Panc1 (cell line): ENCODE measurements around the gene TIMELESS.

ENCODE experiments used
- CTCF ChIP-seq: fragments of 450-650 bp; IDR thresholded peaks from 2 replicates; pipeline ENCODE4 v1.5.1; 2017; ENCODE audit warnings: mild to moderate bottlenecking
- POLR2AphosphoS5 ChIP-seq: IDR thresholded peaks from 2 replicates; pipeline ENCODE4 v1.6.1; 2012; ENCODE audit warnings: mild to moderate bottlenecking, low read depth, low read length, moderate library complexity
- SIN3A ChIP-seq: IDR thresholded peaks from 2 replicates; pipeline ENCODE4 v1.6.1; 2012; ENCODE audit warnings: low read depth, mild to moderate bottlenecking, low read length, moderate library complexity, borderline replicate concordance; ENCODE audit not compliant: insufficient read depth

GRCh38 chr12:56474389-56474788 is 25.2 kb upstream of the TIMELESS start:
- TF ChIP-seq CTCF (no peak), POLR2AphosphoS5 (no peak), SIN3A (no peak)
